ENCODE measurements around the gene ARL6IP1.

The ARL6IP1 gene

DNA sequence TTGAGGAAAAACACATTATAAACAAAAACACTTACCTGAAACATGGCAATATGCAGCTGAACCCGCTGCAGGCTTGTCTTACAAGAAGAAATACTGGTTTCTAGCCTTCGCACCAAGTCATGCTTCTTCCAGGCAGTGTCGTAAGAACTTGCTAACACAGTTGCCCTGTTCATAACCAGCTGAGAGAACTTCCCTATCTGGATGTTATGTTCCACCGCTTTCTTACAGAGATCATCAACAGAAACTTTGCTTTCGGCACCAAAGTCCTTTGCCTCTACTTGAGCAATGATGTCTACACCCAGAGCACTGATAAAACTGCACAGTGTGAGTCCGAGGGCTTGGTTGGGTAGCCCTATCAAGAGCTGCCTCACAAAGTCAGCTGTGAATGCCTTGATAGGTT lies 27.9 kb upstream of the ARL6IP1 start:
- Histone ChIP-seq H3K36me3 (ENCODE audit: control insufficient read depth, insufficient read depth, low read length) (peaks cover 69% of the 10 kb centered on the region), H3K9ac (ENCODE audit: low read depth, low read length) (no peak overlapping the region), H3K4me3 (ENCODE audit: low read depth, low read length) (no peak overlapping the region), H3K27ac (ENCODE audit: low read depth, low read length) (no peak overlapping the region), H3K27me3 (ENCODE audit: control insufficient read depth, insufficient read depth, low read length) (no peaks in the 10 kb centered on the region), H3K4me1 (ENCODE audit: control insufficient read depth, insufficient read depth, low read length) (no peaks in the 10 kb centered on the region), H3K9me3 (ENCODE audit: control insufficient read depth, insufficient read depth, low read length) (no peaks in the 10 kb centered on the region)

DNA sequence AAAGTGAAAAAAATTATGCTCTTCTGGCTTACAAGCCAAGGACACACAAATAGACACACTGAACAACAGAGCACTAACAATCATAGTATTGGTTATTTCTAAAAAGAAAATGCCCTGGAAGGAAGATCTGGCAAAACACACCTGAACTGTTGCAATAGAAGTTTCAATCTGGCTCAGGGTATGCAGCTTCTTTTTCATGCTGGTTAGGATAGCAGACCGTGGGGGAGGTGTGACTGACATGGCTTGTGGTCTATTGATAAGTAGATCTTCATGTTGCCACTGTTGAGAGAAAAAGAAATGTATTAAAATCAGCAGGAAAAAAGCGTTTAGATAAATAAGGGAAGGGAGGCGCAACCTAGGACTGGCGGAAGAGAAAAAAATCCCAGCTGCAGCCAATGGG lies 26.5 kb upstream of the ARL6IP1 start:
- H3K9ac ChIP-seq (ENCODE audit: low read depth, low read length) = no peak overlapping the region
- H3K27ac ChIP-seq (ENCODE audit: low read depth, low read length) = no peak overlapping the region
- peaks cover 55% of the 10 kb centered on the region for H3K36me3 ChIP-seq (ENCODE audit: control insufficient read depth, insufficient read depth, low read length)
- no peaks in the 10 kb centered on the region for H3K27me3 ChIP-seq (ENCODE audit: control insufficient read depth, insufficient read depth, low read length)
- no peaks in the 10 kb centered on the region for H3K9me3 ChIP-seq (ENCODE audit: control insufficient read depth, insufficient read depth, low read length)
- H3K4me3 ChIP-seq (ENCODE audit: low read depth, low read length) = no peak overlapping the region
- no peaks in the 10 kb centered on the region for H3K4me1 ChIP-seq (ENCODE audit: control insufficient read depth, insufficient read depth, low read length)

DNA sequence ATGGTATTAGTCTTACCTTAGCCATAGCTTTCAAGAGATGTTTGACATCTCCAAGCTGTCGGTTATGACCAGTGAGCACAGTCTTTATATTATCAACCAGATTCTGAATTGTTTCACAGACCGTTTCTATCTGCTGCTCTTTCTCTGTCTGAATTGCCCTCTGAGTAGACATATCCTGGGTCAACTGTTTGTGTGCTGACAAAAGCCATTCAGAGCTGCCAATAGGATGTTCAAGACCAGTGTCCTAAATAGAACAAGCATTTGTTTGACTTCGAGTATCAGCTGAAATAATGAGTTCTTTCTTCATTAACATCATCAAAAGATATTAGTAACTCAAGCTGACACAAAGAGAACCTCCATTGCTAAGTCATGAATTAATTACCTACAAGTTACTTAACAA lies 14.9 kb upstream of the ARL6IP1 start:
- H3K4me3 ChIP-seq (ENCODE audit: low read depth, low read length) = no peak overlapping the region
- H3K36me3 ChIP-seq (ENCODE audit: control insufficient read depth, insufficient read depth, low read length) = peaks cover 87% of the 10 kb centered on the region
- no peak overlapping the region for H3K9ac ChIP-seq (ENCODE audit: low read depth, low read length)
- H3K9me3 ChIP-seq (ENCODE audit: control insufficient read depth, insufficient read depth, low read length) = no peaks in the 10 kb centered on the region
- H3K27ac ChIP-seq (ENCODE audit: low read depth, low read length) = no peak overlapping the region
- H3K27me3 ChIP-seq (ENCODE audit: control insufficient read depth, insufficient read depth, low read length) = no peaks in the 10 kb centered on the region
- H3K4me1 ChIP-seq (ENCODE audit: control insufficient read depth, insufficient read depth, low read length) = no peaks in the 10 kb centered on the region

- H3K9me3 ChIP-seq (ENCODE audit: control insufficient read depth, insufficient read depth, low read length) = no peaks in the 10 kb centered on the region
- no peak overlapping the region for H3K4me3 ChIP-seq (ENCODE audit: low read depth, low read length)
- H3K9ac ChIP-seq (ENCODE audit: low read depth, low read length) = no peak overlapping the region
- no peak overlapping the region for H3K27ac ChIP-seq (ENCODE audit: low read depth, low read length)
- H3K27me3 ChIP-seq (ENCODE audit: control insufficient read depth, insufficient read depth, low read length) = no peaks in the 10 kb centered on the region
- H3K36me3 ChIP-seq (ENCODE audit: control insufficient read depth, insufficient read depth, low read length) = peaks cover 90% of the 10 kb centered on the region
- H3K4me1 ChIP-seq (ENCODE audit: control insufficient read depth, insufficient read depth, low read length) = peaks cover 5% of the 10 kb centered on the region
Measured at GRCh38 chr16:18811925-18812324, 10.6 kb upstream of the ARL6IP1 start.

GRCh38 chr16:18809165-18809564 lies 7.8 kb upstream of the ARL6IP1 start:
- peaks cover 31% of the 10 kb centered on the region for H3K4me1 ChIP-seq (ENCODE audit: control insufficient read depth, insufficient read depth, low read length)
- no peak overlapping the region for H3K4me3 ChIP-seq (ENCODE audit: low read depth, low read length)
- H3K27me3 ChIP-seq (ENCODE audit: control insufficient read depth, insufficient read depth, low read length) = no peaks in the 10 kb centered on the region
- H3K9me3 ChIP-seq (ENCODE audit: control insufficient read depth, insufficient read depth, low read length) = no peaks in the 10 kb centered on the region
- peaks cover 66% of the 10 kb centered on the region for H3K36me3 ChIP-seq (ENCODE audit: control insufficient read depth, insufficient read depth, low read length)
- H3K27ac ChIP-seq (ENCODE audit: low read depth, low read length) = no peak overlapping the region
- H3K9ac ChIP-seq (ENCODE audit: low read depth, low read length) = no peak overlapping the region

- H3K27ac ChIP-seq (ENCODE audit: low read depth, low read length) = peak overlapping the region; percentile 77
- H3K4me1 ChIP-seq (ENCODE audit: control insufficient read depth, insufficient read depth, low read length) = peaks cover 40% of the 10 kb centered on the region
- no peak overlapping the region for H3K4me3 ChIP-seq (ENCODE audit: low read depth, low read length)
- peaks cover 35% of the 10 kb centered on the region for H3K36me3 ChIP-seq (ENCODE audit: control insufficient read depth, insufficient read depth, low read length)
- H3K27me3 ChIP-seq (ENCODE audit: control insufficient read depth, insufficient read depth, low read length) = no peaks in the 10 kb centered on the region
- H3K9ac ChIP-seq (ENCODE audit: low read depth, low read length) = no peak overlapping the region
- no peaks in the 10 kb centered on the region for H3K9me3 ChIP-seq (ENCODE audit: control insufficient read depth, insufficient read depth, low read length)
Measured at GRCh38 chr16:18805257-18805773, 4.0 kb upstream of the ARL6IP1 start.

- Histone ChIP-seq H3K27me3 (ENCODE audit: control insufficient read depth, insufficient read depth, low read length) (no peaks in the 10 kb centered on the region), H3K27ac (ENCODE audit: low read depth, low read length) (peak overlapping the region; percentile 77), H3K4me1 (ENCODE audit: control insufficient read depth, insufficient read depth, low read length) (peaks cover 46% of the 10 kb centered on the region), H3K36me3 (ENCODE audit: control insufficient read depth, insufficient read depth, low read length) (peaks cover 32% of the 10 kb centered on the region), H3K4me3 (ENCODE audit: low read depth, low read length) (no peak overlapping the region), H3K9me3 (ENCODE audit: control insufficient read depth, insufficient read depth, low read length) (no peaks in the 10 kb centered on the region), H3K9ac (ENCODE audit: low read depth, low read length) (no peak overlapping the region; the same call in 1 of the 2 replicates)
Measured at GRCh38 chr16:18804540-18804939, 3.2 kb upstream of the ARL6IP1 start.

DNA sequence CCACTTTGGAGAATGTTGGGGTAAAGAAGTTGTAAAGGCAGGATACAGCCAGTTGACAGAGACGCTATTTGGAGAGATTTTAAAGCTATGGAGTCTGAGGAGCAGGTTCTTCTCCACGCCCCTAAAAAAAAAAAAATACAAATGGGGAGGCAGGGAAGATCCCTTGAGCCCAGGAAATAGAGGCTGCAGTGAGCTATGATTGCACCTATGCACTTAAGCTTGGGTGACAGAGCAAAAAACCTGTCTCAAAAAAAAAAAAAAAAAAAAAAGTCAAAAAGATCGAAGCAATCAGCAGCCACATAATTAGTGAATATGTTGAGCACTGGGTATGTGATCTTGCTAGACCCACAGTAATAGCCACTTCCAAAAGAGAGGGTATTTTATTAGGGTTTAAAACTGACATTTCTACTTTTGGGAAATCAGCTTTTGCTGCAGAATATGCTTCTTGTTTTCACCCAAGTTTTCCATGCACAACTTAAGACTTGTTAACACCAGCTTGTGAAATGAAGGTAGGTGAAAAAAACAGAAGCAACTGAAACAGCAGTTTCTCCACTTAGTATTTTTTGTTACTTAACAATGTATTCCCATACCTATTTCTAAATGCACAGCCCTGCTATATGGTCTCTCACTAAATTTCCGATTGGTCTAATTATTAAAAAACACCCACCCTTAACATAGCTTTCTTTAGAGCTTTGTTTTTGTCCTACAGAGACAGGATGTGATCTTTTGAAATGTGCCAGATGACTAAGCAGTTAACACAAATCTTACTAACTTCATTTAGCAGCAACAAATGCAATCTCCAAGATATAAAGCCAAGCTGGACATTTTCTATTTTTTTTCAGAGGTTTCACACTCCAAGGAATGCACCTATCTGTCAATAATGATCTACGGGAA lies 2.5 kb upstream of the ARL6IP1 start:
- no peaks in the 10 kb centered on the region for H3K27me3 ChIP-seq (ENCODE audit: control insufficient read depth, insufficient read depth, low read length)
- no peak overlapping the region for H3K4me3 ChIP-seq (ENCODE audit: low read depth, low read length)
- H3K9me3 ChIP-seq (ENCODE audit: control insufficient read depth, insufficient read depth, low read length) = no peaks in the 10 kb centered on the region
- H3K9ac ChIP-seq (ENCODE audit: low read depth, low read length) = no peak overlapping the region; the same call in 1 of the 2 replicates
- H3K4me1 ChIP-seq (ENCODE audit: control insufficient read depth, insufficient read depth, low read length) = peaks cover 51% of the 10 kb centered on the region
- peak overlapping the region; percentile 77 for H3K27ac ChIP-seq (ENCODE audit: low read depth, low read length)
- peaks cover 28% of the 10 kb centered on the region for H3K36me3 ChIP-seq (ENCODE audit: control insufficient read depth, insufficient read depth, low read length)

- H3K36me3 ChIP-seq (ENCODE audit: control insufficient read depth, insufficient read depth, low read length) = peaks cover 28% of the 10 kb centered on the region
- no peak overlapping the region for H3K4me3 ChIP-seq (ENCODE audit: low read depth, low read length)
- H3K27me3 ChIP-seq (ENCODE audit: control insufficient read depth, insufficient read depth, low read length) = no peaks in the 10 kb centered on the region
- H3K9me3 ChIP-seq (ENCODE audit: control insufficient read depth, insufficient read depth, low read length) = no peaks in the 10 kb centered on the region
- H3K4me1 ChIP-seq (ENCODE audit: control insufficient read depth, insufficient read depth, low read length) = peaks cover 51% of the 10 kb centered on the region
- H3K9ac ChIP-seq (ENCODE audit: low read depth, low read length) = no peak overlapping the region
- H3K27ac ChIP-seq (ENCODE audit: low read depth, low read length) = peak overlapping the region; percentile 31
Measured at GRCh38 chr16:18802767-18803343, 1.5 kb upstream of the ARL6IP1 start.

GRCh38 chr16:18800775-18801144 lies 589 bp downstream of the ARL6IP1 start:
- Histone ChIP-seq H3K4me1 (ENCODE audit: control insufficient read depth, insufficient read depth, low read length) (peaks cover 34% of the 10 kb centered on the region), H3K27me3 (ENCODE audit: control insufficient read depth, insufficient read depth, low read length) (no peaks in the 10 kb centered on the region), H3K4me3 (ENCODE audit: low read depth, low read length) (peak overlapping the region; percentile 92), H3K27ac (ENCODE audit: low read depth, low read length) (peak overlapping the region; percentile 90), H3K9me3 (ENCODE audit: control insufficient read depth, insufficient read depth, low read length) (no peaks in the 10 kb centered on the region), H3K36me3 (ENCODE audit: control insufficient read depth, insufficient read depth, low read length) (peaks cover 37% of the 10 kb centered on the region), H3K9ac (ENCODE audit: low read depth, low read length) (peak overlapping the region; percentile 89)

DNA sequence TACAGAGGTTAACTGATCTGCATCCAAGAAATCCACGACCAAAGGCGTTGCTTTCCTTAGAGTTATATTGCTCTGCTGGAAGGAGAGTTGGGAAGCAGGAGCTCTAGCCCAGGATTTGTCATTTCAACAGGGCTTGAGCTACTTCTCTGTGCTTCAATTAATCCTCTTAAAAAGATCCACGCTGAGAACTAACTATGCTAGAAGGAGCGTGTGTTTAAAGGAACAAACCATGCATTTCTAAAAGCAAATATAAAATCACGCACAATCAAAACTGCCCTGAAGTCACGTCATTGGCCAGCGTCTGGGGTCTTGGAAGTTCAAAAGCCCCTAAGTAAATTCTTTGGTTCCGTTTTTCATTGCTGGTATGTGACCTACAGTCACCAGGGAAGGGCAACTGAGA lies 1.1 kb downstream of the ARL6IP1 start:
- H3K4me3 ChIP-seq (ENCODE audit: low read depth, low read length) = peak overlapping the region; percentile 92
- no peaks in the 10 kb centered on the region for H3K27me3 ChIP-seq (ENCODE audit: control insufficient read depth, insufficient read depth, low read length)
- H3K27ac ChIP-seq (ENCODE audit: low read depth, low read length) = peak overlapping the region; percentile 90
- no peaks in the 10 kb centered on the region for H3K9me3 ChIP-seq (ENCODE audit: control insufficient read depth, insufficient read depth, low read length)
- peak overlapping the region; percentile 89 for H3K9ac ChIP-seq (ENCODE audit: low read depth, low read length)
- peaks cover 30% of the 10 kb centered on the region for H3K4me1 ChIP-seq (ENCODE audit: control insufficient read depth, insufficient read depth, low read length)
- peaks cover 42% of the 10 kb centered on the region for H3K36me3 ChIP-seq (ENCODE audit: control insufficient read depth, insufficient read depth, low read length)
